Measurements from ENCODE around the gene ATN1.

- no peak for TF ChIP-seq EZH2 (IDR thresholded peaks at IDR 0.05)
- TF ChIP-seq POLR2AphosphoS5 (IDR thresholded peaks at IDR 0.05; ENCODE audit: borderline replicate concordance, low read depth, low read length) = no peak
Measured at GRCh38 chr12:6883683-6884082, 44.1 kb upstream of the ATN1 start.

Measured in SK-N-MC (cell line).